CD4-positive, alpha-beta T cell treated with Interferon alpha-2 for 1 hour (primary cell): Measurements from ENCODE around the gene TBC1D9.

Source experiments
- DNase-seq, 2 donors: peaks; one replicate each; pipeline ENCODE4 v3.0.0-alpha.2; 2020 to 2022

Gene TBC1D9

DNA sequence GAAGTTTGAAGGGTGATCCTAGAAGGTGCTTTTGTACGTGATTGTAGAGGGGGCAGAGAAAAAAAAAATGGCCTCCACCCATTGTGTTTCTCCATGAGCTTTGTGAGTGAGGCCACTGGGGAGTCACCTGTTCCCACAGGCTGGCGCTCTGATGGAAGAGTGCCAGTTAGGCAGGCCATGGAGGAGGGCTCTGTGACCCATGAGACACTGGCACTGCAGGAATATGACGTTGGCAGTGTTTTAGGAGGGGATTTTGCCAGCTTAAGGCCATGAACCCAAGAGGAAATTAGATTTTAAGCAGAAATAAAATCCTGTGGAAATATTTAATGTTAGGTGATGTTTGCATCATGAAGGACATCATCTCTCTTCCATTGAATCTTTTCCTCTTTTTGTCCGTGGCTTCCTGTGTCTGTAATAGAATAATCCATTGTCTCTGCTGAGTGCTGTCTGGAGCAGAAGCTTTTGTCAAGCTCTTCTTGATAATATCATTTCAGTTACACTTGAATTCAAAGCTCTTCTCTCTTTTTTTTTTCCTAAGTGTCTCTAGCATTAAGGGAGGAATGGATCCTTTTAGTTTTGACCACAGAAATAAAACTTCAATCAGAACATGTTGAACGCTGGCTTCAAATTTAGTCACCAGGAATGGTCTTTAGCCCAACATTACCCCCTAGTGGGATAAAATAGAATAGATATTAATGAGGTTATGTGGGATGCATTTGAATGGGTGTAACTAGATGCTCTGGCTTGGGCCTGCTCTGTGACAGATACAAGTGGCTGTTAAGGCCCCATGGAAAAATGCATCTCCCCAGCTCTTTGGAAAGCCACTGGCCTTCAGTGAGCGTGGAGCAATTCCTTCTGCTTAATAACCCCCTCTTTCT, 146.4 kb downstream of the TBC1D9 start:
- DNase-seq = peak in 1 of 2 donors; percentile 32

DNA sequence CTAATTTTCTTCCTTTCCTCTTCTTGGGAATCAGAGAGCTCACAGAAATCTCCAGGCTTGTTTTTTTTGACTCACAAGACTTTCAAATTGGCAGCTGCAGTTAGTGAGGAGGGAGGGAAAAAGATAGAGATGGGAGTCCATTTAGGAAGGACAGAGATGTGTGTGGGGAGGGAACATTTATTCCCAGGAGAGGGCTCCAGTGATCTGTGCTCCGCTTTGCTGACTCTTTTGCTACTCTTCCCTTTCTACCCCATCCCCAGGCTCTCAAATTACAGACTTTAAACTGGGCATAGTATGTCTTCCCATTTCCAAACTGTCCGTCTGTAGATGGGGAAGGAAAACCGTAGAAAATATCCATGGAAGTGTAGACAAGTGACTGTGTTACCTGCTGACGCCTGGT, 148.3 kb downstream of the TBC1D9 start:
- DNase-seq = no peak

- no peak for DNase-seq
Measured at GRCh38 chr4:140604544-140604943, 151.6 kb downstream of the TBC1D9 start.

DNA sequence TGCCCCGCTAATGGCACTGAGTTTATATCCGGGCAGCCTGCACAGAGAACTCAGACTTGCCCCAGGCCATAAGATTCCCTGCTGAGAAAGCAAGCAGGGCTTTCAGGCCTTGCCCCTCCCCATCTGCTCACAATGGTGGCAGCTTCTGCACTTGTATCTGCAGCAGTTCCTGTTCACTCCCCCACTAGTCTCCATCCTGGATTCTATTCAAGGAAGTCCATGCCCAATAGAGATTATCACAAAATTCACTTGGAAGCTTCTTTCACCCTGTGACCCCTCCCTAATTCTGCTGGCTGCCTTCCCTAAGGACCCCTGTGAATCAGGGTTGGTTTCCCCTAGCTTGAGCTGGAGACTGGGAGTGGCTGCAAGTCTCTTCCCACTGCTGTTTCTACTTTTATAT, 152.9 kb downstream of the TBC1D9 start:
- no peak for DNase-seq

DNA sequence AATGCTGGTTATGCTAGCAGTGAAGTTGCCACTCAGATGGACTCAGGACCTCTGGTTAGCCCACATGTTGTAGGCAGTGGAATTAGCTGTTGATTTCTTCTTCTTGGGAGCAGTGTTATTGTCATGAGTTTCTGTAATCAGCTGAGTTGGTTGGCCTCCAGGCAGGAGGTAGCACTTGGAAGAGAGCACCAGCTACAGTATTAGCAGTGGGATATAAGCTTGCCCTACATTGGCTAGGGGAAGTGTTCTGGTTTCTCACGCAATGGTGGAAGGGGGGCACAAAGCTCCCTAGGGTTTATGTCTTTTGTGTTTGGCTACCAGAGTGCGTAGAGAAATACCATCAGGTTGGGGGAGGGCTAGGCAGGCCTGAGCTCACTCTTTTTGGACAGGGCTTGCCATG, 153.5 kb downstream of the TBC1D9 start:
- no peak for DNase-seq

DNA sequence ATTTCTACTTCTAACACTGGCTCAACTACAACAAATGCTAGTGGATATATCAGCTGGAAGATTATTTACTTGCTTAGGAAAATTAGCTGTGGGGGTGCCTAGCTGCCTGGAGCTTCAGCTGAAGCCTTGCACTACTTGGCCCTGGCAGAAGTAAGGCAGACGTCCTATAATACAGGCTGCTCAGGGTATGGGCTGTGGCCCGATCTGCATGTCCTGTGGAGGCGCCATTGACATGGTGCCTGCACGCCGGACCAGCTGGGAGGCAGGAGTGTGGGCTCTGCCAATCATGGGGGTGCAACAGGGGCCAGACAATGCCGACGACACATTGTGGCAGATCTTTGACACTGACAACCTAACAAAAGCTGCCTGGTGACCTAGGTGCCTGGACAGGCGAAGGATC, 155.8 kb downstream of the TBC1D9 start:
- DNase-seq = no peak

DNA sequence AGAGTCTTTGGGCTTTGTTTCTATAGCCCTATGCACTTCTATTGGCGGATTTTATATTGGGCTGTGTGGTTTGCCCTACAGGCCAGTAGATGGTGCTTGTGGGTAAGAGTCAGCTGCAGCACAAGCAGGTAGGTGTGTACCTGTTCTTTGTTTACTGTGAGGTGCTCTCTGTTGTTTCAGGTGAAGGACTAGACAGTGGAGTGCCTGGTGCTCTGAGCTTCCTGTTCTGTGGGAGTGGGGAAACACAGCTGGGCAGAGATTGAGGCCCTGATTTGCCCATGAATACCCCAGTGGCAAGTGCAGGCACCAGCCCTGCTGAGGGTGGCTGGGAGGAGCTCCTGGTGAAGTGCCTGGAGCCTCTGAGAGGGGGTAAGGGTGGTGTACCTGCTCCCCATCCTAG, 161.1 kb downstream of the TBC1D9 start:
- peak in 1 of 2 donors; percentile 3 for DNase-seq

DNA sequence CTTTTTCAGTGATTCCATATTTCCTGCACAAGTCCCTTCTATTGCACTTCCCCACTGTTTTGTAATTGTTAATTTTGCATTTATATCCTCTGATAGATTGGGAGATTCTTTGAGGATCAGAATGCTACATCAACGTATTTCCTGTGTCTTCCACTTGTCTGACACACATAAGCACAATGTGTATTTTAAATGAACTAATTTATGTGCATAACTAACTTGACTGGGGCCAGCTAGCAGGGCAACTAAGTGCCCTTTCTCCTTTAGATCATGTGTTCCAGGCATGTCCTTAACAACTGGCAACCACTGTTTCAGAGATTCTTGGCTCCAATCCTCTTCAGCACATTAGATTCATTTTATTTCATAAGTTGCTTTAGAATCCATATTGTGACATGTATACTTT, 171.7 kb downstream of the TBC1D9 start:
- DNase-seq = no peak

DNA sequence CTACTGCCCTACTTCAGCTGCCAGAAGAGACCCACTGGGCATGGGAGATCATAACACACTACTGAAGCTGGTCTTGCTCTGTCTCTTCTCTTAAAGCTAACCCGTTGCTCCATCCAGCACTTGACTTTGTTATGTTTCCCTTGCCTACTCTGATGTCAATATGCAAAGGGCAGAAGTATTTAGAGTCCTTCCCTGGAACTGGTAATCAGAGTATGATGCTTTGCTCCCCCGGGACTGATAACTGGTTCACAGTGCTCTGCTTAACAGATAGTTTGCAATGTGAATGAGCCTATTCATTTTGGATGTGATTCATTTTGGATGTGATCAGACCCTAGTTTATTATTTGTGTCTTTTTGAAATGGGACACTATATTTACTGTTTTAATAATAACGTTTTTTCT, 175.1 kb downstream of the TBC1D9 start:
- DNase-seq = no peak

GRCh38 chr4:140579278-140579677, 176.9 kb downstream of the TBC1D9 start:
- no peak for DNase-seq

- DNase-seq = no peak
Measured at GRCh38 chr4:140575489-140575888, 180.7 kb downstream of the TBC1D9 start.

- no peak for DNase-seq
Measured at GRCh38 chr4:140571620-140572019, 184.6 kb downstream of the TBC1D9 start.
